HG02870 (cell line): ENCODE measurements around the gene MTOR.

Experiments
- ATAC-seq: cut with Tn5 transposase; IDR thresholded peaks from one replicate; pipeline ENCODE4 v1.9.1; 2021; ENCODE audit warnings: mild to moderate bottlenecking, moderate library complexity; ENCODE audit not compliant: unreplicated experiment

MTOR gene

DNA sequence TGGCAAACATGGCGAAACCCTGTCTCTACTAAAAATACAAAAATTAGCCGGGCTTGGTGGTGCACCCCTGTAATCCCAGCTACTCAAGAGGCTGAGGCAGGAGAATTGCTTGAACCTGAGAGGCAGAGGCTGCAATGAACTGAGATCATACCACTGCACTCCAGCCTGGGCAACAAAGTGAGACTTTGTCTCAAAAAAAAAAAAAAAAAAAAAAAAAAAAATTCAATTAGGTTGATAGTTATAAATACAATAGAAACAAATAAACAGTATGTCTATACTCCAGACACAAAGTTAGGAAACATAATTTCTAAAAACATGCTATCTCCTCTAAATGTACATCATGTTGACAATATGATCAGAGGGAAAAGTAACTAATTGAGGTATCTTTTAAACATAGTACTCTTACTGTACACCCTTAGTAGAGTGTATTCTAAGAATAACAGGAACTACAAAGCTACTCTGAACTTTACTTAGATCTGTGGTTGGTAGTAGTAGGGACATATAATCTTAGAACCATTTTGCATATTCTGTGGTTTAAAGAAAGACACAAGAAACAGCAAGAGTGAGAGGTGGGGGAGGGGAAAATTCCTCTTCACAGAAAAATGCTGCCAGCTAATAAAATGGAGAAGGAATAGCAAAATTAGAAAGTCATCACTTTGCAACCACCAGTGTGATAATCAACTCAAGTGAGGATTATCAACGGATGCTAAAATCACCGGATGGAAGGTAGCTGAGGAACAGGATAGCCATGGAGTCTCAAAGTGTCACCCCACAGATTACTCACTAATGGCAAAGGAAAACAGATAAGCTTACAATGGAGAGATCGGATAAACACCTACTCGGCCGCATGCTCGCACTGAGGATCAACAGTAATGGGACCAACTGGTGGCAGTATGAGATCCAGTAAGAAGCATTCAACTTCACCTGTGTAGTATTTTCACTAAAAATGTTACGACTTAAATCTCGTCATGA is 35.0 kb downstream of the MTOR start:
- ATAC-seq: no peak

DNA sequence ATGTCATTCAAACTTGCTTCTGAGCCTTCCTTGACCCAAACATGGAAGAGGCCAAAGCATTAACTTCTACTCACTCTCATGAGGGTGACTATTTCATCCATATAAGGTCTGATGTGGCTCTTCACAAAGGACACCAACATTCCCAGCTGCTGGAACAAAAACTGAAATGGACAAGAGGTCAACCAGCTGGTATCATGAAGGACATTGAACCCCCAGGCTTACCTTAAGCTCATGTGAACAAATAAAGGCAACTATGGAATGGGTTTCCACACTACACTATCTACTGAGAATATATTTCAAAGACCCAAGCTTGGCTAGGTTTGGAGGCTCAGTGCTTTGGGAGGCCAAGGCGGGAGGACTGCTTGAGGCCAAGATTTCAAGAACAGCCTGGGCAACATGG is 46.3 kb downstream of the MTOR start:
- no peak for ATAC-seq

DNA sequence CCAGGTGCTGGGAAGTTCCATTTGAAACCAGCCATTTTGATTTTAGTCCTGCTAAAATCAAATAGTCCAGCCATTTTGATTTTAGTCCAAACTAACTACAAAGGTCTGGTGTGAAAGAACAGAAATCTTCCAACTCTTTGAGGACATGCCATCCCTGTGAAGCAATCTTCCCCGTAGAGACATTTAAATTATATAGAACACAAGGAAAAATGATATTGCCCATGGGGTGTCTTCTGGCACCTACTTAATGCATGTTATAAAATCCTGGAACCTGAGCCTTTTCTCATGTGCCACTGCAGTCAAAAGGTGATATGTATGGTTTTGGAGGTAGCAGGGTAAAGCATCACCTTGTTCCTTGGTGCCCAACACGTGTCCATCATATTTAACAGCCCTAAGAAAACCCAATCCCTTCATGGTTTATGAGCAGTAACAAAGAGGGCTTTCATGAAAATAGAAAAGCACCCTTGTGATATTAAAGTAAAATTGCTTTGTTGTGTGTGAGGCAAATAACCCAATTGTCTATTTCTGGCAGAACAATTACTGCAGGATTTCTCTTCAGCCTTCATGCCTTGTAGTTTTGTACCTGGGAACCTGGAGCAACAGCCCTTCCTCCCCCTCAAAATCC is 46.9 kb downstream of the MTOR start:
- ATAC-seq: no peak

DNA sequence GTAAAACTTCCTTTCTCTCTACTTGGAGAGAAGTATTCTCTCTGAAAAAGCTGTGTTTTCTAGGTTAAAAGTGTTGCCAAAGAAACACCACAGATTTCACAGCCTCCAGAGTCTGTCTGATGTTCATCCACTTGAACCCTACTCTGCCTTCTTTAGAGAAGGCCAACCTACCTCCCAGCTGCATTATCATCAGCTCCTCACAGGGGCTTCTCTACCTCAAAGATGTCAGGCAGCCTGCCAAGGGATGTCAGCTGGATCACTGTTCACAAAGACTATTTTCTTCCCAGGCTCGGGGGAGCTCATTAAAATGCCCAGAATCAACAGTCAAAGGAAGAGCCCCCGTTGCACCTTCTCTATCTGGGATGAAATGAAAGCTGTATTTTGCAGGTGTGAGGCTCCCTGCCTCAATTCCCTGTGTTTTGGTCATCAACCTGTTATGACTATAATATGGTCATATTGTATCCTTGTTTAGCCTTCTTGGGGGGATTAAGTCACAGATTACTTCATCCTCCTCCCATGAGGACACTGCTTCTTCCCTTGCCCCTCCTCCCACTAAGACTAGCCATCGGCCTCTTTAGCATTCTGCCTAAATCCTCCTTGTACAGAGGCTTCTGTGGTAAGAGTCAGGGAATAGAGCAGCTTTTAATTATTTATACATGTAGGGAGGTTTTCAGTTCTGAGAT is 47.5 kb downstream of the MTOR start:
- ATAC-seq: no peak

DNA sequence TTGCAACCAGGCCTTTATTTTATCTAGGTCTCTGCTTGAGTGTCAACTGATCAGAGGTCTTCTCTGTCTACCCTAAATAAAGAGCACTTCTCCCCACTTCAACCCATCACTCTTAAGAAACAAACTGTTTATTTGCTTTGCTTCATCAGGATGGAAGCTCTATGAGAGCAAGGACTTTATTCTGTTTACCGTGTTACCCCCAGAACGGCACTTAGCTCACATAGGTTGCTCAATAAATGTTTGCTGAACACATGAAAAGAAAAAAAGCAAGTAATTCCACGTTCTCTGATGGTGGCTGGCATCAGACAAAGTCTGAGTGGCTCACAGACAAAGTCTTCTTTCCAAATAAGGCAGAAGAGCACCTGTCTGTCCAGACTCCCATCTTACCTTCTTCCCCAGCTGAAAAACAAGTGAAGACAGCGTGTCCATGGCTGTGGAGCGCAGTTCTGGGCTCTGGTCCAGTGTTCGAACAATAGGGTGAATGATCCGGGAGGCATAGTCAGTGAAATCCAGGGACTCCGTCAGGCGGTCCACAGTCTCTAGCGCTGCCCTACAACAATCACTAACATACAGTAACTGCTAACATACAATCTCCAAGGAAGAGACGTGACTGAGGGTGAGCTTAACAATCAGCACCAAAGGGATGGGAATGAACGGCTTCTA is 50.3 kb downstream of the MTOR start:
- ATAC-seq: no peak

DNA sequence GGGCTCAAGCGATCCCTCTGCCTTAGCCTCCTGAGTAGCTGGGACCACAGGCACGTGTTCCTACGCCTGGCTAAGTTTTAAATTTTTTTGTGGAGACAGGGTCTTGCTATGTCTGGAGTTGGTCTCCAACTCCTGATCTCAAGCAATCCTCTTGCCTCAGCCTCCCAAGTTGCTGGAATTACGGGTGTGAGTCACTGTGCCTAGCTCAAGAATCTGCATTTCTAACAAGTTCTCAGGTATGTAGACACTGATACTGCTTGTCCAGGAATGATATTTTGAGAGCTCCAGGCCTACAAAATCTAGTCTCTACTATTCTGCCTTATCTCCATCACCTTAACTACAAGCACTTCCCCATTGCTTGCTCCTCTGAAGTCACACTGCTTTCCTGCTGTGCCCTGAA is 50.9 kb downstream of the MTOR start:
- ATAC-seq: no peak

DNA sequence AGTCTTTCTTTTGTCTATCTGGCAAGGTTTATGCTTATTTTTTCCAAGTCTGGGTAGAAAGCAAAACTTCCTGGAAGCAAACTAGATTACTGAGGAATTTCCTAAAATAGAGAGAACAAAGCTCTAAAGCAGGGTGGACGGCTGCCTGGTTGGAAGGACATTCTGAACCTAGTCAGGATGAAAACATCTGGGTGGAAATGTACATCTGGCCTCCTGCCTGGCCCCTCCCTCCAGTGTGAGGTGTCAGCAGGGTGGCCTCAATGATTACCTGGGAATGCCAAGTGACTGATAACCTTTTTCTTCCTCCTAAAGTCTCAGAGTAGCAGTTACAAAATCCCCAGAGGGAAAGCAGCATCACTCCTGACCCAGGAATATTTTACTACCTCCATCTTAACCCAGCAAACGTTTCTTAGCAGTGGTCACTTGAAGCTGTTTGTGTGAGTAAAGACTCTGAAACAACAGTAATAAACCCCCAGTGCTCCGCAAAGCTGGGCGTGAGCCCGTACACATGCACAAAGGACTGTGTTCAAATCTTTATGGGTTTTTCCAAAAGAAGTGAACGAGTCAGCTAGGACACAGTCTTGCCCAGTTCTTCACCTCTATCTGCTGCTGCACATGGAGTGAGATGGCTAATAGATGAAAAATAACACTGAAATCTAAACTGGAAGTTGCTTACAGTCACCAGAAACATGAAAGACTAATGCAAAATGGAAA is 54.3 kb downstream of the MTOR start:
- ATAC-seq: no peak

GRCh38 chr1:11204396-11205190 is 57.8 kb downstream of the MTOR start:
- no peak for ATAC-seq

DNA sequence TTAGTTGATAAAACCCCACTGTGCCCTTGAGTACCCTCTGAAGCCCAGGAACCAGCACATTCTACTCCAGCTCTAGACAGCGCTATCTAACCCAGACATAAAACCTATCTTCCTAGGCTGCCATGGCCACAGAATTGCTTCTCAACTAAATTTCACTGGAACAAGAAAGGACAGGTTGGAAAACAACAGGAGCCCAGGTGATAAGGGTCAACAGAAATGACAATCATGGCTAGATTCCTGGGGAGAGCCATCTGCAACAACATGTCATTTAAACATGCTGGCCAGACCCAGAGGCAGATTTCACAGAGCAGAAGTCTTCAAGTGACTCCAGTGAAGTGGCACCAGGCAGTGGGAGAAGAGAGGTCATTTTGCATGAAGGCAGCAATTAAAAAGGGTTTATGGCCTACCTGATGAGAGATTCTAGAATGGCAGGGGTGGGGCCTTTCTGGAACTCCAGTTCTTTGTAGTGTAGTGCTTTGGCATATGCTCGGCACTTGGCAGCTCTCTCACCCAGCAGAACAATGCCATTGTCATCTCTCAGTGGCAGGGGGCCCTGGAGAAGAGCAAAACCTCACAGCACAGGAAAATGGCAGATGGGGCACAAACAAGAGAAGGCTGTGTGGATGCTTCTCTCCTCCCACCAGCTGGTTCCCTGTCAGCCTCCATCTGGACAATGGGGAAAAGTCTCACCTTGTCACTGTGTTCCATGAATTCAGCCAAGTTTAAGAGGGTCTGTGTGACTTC is 63.3 kb downstream of the MTOR start:
- ATAC-seq: no peak

DNA sequence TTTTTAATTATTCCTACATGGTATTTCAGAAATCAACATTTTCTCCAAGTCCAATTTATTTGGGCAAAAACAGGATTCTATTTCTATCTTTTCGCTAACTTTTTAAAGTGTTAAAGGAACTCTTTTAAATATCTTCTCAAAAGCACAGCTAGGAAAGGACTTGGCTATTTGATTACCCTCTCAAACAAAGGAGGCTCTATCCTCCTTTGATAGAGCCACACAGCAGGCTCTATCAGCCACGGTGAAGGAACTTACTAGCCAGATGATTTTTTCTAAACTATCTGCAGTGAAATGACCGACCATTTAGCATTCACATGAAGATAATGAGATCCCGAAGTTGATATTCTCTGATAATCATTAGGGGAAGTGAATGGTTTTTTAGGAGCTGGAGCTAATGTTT is 64.1 kb downstream of the MTOR start:
- no peak for ATAC-seq

GRCh38 chr1:11197359-11197758 is 65.0 kb downstream of the MTOR start:
- ATAC-seq: no peak

DNA sequence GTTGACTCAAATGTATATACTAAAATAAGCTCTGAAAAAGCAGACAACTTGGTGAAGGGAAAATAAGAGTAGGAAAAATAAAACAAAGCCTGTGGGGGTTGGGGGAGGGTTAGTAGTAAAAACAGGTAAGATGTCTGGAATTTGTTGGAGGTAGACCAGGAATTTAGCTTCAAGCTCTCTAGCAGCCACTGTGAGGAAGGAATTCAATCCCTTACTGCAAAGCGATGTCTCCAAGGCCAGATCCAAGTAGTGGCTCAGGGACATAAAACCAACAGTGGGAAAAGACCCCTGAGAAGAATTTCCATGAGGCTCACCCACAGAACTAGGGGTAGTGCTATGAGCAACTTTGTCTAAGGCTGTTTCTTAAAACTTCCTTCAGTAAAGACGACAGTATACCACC is 65.4 kb downstream of the MTOR start:
- no peak for ATAC-seq

DNA sequence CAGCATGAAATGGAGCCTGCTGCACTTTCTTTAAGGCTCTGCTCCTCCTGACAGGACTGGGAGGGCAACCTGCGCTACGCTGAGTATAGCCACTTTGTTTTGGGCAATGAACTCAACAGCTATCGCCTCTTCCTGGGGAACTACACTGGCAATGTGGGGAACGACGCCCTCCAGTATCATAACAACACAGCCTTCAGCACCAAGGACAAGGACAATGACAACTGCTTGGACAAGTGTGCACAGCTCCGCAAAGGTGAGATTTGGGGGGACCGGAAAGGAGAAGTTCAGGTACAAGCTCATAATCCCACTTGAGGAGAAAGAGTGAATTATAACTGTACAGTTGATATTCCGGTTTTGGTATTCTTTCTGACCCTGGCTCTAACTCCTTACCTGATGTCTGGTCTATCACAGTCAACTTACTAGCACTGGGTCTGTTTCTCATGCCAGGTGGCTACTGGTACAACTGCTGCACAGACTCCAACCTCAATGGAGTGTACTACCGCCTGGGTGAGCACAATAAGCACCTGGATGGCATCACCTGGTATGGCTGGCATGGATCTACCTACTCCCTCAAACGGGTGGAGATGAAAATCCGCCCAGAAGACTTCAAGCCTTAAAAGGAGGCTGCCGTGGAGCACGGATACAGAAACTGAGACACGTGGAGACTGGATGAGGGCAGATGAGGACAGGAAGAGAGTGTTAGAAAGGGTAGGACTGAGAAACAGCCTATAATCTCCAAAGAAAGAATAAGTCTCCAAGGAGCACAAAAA is 67.8 kb downstream of the MTOR start:
- ATAC-seq: no peak

GRCh38 chr1:11193376-11193775 is 69.0 kb downstream of the MTOR start:
- ATAC-seq: no peak

- no peak for ATAC-seq
Measured at GRCh38 chr1:11188858-11189451, 73.4 kb downstream of the MTOR start, which contains the start of gene ANGPTL7. TSS of gene ANGPTL7 (plus strand) at chr1:11189355. CDS start at chr1:11189580, 225 bp downstream.

DNA sequence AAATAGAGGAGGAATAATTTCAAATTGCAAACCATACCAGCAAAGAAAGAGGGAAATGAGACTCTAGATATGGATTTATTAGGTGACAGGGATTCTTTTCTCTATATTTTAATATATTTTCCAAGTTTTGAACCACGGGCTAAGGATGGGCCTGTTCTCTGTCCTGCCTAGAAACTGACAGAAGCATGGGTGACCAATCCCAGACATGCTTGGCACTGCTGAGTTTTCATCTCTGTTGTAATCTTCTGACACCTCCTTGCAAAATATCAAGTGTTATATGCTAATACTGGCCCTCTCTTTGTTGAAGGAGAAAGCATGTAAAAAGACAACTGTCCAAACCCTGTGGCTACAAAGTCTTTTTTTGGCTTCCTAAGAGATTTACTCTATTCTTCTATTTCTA is 74.0 kb downstream of the MTOR start:
- ATAC-seq: no peak

DNA sequence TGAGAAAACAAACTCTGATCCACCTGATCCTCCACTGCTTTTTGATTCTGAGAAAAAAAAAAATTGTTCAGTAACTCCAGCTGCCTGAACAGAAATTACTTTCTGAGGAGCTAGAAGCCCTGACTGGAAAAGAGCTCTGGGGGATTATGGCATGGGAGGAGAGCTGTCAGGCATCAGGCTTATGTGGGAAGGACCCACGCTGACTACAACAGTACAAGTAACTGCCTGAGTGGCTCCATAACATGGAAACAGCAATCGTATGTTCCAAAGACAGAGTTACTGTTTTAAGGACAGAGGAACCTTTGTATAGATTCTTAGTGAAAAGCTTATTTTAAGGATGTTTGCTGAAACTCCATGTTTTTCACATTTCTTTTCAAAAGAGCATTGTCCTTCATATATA is 74.4 kb downstream of the MTOR start:
- ATAC-seq: no peak

- no peak for ATAC-seq
Measured at GRCh38 chr1:11187494-11187893, 74.9 kb downstream of the MTOR start.
